ENCODE measurements around the gene SMG7.

The SMG7 gene

GRCh38 chr1:183590244-183591191 is 118.2 kb downstream of the SMG7 start, which contains the start of gene NCF2:
TSS of gene NCF2 (minus strand) at chr1:183590459. CDS start at chr1:183590329, 130 bp downstream.
- DNase-seq (ENCODE audit: low spot score): peak; percentile 58

GRCh38 chr1:183592733-183593132 is 120.4 kb downstream of the SMG7 start:
- no peak for DNase-seq (ENCODE audit: low spot score)

GRCh38 chr1:183593356-183593755 is 121.1 kb downstream of the SMG7 start:
- DNase-seq (ENCODE audit: low spot score): no peak

GRCh38 chr1:183595537-183595936 is 123.2 kb downstream of the SMG7 start:
- DNase-seq (ENCODE audit: low spot score): no peak

- DNase-seq (ENCODE audit: low spot score): no peak
These were observed 124.2 kb downstream of the SMG7 start for GRCh38 chr1:183596500-183596899.

GRCh38 chr1:183597656-183598347 is 125.5 kb downstream of the SMG7 start:
- DNase-seq (ENCODE audit: low spot score): no peak

GRCh38 chr1:183598386-183598785 is 126.1 kb downstream of the SMG7 start:
- no peak for DNase-seq (ENCODE audit: low spot score)

GRCh38 chr1:183600136-183600535 is 127.8 kb downstream of the SMG7 start:
- DNase-seq (ENCODE audit: low spot score): peak; percentile 71

GRCh38 chr1:183600634-183601033 is 128.3 kb downstream of the SMG7 start:
- DNase-seq (ENCODE audit: low spot score): no peak

- DNase-seq (ENCODE audit: low spot score): no peak
These were observed 130.2 kb downstream of the SMG7 start for GRCh38 chr1:183602510-183602909.

Measured in kidney tubule cell (primary cell).